ENCODE data around the gene SETBP1.

SETBP1 gene

GRCh38 chr18:45110577-45111501, 430.2 kb downstream of the SETBP1 start:
- TF ChIP-seq MYC (IDR thresholded peaks at IDR 0.05; ENCODE audit: low read depth, low read length) (no peak), CTCF (IDR thresholded peaks at IDR 0.05; ENCODE audit: low read depth, low read length) (no peak), MAX (IDR thresholded peaks at IDR 0.05; ENCODE audit: low read depth, low read length) (no peak), POLR2A (IDR thresholded peaks at IDR 0.05; ENCODE audit: extremely low read depth, insufficient read length) (no peak)
- no peak for DNase-seq (ENCODE audit: low read depth)
- no peak overlapping the region for H3K4me3 ChIP-seq (ENCODE audit: low read depth, low read length)

- TF ChIP-seq CTCF (IDR thresholded peaks at IDR 0.05; ENCODE audit: low read depth, low read length) = no peak
- no peak for TF ChIP-seq POLR2A (IDR thresholded peaks at IDR 0.05; ENCODE audit: extremely low read depth, insufficient read length)
- no peak for TF ChIP-seq MAX (IDR thresholded peaks at IDR 0.05; ENCODE audit: low read depth, low read length)
- no peak for TF ChIP-seq MYC (IDR thresholded peaks at IDR 0.05; ENCODE audit: low read depth, low read length)
- no peak overlapping the region for H3K4me3 ChIP-seq (ENCODE audit: low read depth, low read length)
- no peak for DNase-seq (ENCODE audit: low read depth)
These were observed 430.8 kb downstream of the SETBP1 start for GRCh38 chr18:45111502-45111848.

- DNase-seq (ENCODE audit: low read depth) = no peak
- no peak for TF ChIP-seq MAX (IDR thresholded peaks at IDR 0.05; ENCODE audit: low read depth, low read length)
- no peak for TF ChIP-seq POLR2A (IDR thresholded peaks at IDR 0.05; ENCODE audit: extremely low read depth, insufficient read length)
- no peak for TF ChIP-seq CTCF (IDR thresholded peaks at IDR 0.05; ENCODE audit: low read depth, low read length)
- TF ChIP-seq MYC (IDR thresholded peaks at IDR 0.05; ENCODE audit: low read depth, low read length) = no peak
- H3K4me3 ChIP-seq (ENCODE audit: low read depth, low read length) = no peak overlapping the region
These were observed 432.0 kb downstream of the SETBP1 start for GRCh38 chr18:45112682-45113081.

- TF ChIP-seq MAX (IDR thresholded peaks at IDR 0.05; ENCODE audit: low read depth, low read length) = no peak
- no peak for TF ChIP-seq CTCF (IDR thresholded peaks at IDR 0.05; ENCODE audit: low read depth, low read length)
- TF ChIP-seq MYC (IDR thresholded peaks at IDR 0.05; ENCODE audit: low read depth, low read length) = no peak
- no peak for TF ChIP-seq POLR2A (IDR thresholded peaks at IDR 0.05; ENCODE audit: extremely low read depth, insufficient read length)
- DNase-seq (ENCODE audit: low read depth) = no peak
- no peak overlapping the region for H3K4me3 ChIP-seq (ENCODE audit: low read depth, low read length)
These were observed 435.4 kb downstream of the SETBP1 start for GRCh38 chr18:45116116-45116515.

All from NB4 (cell line).